CD4-positive, alpha-beta T cell treated with Interleukin-15 for 1 hour (primary cell): ENCODE results near the gene PILRA.
A peak's percentile ranks its signal among the peaks of the same experiment; 100 is the strongest.

Experiments used
- DNase-seq: peaks from one replicate; pipeline ENCODE4 v3.0.0-alpha.2; 2020

PILRA gene

DNA sequence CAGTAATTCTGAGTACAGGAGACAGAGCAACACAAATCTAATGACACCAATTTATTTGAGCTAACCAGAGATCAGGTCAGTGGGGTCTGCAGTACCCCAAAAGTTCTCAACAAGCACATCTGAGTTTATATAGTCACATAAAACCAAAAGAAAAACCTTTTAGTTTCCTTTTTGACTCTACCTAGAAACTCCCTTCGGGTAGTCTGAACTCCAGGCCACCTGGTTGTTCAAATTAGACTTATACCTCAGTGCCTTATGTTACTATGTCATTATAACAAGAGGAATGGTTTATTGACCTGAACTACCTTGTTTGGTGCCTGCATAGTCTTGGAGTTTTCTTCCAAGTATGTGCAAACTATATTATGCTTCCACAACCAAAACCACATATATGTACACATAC, 40.6 kb downstream of the PILRA start:
- DNase-seq: no peak

DNA sequence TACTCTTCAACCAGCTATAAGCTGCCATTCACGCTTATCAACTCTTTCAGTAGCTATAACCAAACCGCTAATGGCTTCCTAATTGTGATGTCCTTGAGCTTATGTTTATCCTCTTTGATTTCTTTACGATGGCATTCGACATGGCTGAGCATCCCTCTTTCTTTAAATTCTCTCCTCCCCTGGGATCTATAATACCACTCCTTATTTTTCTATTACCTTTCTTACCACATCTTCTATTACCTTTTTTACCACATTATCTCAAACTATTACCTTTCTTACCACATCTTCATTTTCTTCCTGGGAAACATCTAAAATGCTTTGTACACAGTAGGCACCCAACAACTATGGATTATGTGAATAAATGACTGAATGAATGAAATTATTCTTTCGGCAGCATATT, 42.2 kb downstream of the PILRA start:
- no peak for DNase-seq

DNA sequence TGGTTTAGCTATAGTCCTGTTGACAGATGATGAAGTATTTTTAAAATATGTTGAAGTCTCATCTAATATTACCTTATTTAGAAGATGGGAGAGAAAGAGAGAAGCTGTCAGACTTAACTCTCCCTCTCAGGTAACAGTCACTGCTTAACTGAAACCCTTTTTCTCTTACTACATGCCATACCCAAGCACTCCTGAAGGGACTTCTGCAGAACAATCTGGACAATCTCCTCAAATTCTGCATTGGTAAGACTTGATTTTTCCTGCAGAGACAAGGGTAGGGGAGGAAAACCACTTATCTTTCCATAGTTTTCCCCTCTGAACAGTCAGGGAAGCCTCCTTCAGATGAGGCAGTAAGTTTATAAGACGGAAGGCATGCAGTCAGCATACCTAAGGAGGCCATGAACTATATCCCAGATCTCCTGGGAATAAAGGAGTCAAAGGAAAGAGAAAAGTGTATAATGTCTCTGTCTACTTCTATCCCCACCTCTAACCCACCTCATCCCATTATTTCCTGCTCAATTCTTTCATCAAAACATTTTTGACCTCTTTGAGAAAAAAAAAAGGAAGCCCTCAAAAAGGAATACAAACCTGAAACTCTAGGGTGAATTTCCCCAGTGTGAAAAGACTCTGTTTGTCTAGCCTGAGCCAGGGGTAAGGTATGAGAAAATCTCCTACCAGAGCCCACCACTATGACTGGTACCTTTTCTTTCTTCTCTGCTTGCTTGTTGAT, 45.8 kb downstream of the PILRA start:
- DNase-seq: no peak

DNA sequence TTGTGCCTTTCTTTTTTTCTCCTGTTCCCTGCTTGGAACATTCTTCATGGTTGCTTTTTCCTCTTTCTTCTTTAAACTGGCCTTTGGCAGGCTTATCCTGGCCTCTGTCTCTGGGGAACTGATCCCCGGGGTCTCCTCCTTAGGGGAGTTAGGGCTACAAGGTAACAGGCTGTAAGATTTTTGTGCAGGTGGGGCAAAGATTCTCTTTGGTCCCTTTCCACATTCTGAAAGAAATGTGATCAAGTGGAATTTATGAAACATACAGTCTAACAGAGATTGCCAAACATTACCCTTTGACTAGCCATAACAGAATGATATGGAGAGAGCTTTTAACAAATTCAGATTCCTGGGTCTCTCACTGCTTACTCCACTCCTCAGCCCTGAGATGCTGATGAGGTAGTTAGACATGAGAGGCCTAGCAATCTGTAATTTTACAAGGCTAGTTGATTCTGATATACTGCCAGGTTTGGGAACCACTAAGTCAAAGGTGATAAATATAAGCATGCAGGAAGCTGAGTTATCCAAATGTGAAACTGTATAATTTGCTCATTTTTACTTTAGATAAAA, 46.5 kb downstream of the PILRA start:
- DNase-seq: no peak

DNA sequence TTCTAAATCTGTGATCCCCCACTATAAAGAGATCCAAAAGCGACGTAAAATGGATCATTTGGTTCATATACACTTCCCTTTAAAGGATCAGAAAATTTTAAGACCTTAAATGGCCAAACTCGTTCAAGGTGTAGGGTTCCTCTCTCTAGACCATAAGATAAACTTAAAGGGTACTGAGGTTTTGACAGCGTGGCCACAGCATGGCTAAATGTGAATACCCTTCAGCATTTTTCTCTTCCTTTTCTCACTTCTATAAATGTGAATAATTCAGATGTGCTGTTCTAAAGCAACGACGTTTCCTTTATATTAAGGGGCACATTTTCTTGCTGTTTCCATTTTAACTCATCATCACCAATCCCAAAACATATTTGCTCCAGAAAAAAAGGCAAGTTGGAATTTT, 50.0 kb downstream of the PILRA start:
- no peak for DNase-seq

DNA sequence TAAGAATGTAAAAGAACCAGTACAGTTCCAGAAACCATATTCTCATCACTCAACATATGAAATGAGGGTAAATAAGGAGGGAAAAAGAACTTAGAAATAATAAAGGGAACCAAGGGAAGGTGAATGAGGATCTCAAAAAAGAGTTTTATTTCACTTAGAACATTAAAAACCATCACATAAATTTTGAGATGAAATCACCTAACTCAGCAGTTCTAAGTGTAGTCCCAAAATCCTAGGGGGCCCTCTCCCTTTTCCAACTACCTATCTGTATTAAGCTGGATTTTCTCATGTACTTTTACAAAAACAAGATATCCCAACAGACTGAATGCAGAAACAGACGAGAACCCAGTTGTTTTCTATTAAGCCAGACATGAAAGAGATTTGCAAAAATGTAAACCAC, 52.1 kb downstream of the PILRA start:
- no peak for DNase-seq

DNA sequence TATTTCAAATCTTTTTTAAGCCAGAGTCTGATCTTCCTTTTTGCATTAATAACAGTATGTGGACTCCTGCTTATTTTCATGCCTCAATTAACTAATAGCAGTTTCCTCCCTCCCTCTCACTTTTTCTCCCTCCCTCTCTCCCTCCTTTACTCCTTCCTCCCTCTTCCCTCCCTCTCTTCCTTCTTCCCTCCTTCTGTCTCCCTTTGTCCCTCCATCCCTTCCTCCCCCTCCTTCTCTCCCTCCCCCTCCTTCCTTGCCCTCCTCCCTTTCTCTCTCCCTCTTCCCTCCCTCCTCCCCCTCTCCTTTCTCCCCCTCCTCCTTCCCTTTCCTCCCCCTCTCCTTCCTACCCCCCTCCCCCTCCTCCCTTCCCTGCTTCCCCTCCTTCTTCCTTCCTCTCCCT, 53.2 kb downstream of the PILRA start:
- no peak for DNase-seq

DNA sequence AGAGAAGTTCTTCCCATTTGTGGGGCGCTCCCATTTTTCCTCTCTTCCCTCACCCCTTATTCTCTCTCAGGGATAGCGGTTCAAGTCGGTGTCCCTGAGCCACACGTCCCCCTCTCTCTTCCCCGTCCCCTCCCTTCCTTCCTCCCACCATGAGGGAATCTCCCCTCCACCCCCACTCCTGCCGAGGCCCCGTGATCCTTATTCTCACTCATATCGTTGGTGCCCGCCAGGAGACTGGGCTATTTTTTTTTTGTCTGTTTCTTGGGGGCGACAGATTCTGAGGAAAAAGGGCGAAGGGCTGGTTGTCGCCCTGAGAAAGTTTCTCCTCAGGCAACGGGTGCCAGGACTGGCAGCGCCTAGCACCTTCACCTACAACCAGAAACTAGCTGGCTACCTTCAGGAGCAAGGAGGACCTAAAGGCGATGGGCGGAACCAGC, 54.5 kb downstream of the PILRA start:
- DNase-seq: no peak

DNA sequence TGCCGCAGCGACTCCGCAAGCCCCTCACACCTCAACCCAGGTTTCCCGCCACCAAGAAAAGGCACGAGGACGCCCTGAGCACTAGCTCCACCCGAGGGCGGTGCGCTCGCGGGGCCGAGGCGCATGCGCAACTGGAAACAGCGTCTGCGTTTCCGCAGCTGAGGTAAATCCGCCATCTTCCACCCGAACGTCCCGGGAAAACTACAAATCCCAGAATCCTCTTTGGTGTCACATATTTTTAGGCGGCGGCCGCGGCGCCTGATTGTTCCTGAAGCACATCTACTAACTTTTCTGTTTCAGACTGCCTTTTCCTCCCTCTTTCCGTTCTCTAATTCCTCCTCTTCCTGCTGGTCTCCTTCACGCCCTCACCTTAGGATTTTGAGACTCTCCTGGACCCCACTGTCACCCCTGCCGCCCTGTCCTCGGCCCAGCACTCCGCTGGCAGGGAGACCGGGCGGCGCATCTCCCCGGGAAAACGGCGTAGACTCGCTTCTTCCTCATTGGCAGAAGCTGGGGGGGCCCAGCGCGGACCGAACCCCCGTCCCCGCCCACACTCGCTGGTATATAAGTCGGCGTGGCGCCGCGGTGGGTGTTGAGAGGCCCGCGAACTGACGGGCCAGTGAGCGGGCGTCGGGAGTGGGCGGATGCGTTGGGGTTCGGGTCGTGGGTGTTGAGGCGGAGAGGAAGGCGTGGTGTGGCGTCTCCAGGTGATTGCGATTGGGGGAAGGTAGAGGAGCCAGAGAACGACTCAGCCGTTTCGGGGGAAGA, 55.1 kb downstream of the PILRA start, which contains the start of gene ZCWPW1:
TSS of gene ZCWPW1 (minus strand) at position 505 of the 768 bp plus-strand sequence. CDS start 8,054 bp downstream, outside the sequence.
- peak; percentile 98 for DNase-seq

DNA sequence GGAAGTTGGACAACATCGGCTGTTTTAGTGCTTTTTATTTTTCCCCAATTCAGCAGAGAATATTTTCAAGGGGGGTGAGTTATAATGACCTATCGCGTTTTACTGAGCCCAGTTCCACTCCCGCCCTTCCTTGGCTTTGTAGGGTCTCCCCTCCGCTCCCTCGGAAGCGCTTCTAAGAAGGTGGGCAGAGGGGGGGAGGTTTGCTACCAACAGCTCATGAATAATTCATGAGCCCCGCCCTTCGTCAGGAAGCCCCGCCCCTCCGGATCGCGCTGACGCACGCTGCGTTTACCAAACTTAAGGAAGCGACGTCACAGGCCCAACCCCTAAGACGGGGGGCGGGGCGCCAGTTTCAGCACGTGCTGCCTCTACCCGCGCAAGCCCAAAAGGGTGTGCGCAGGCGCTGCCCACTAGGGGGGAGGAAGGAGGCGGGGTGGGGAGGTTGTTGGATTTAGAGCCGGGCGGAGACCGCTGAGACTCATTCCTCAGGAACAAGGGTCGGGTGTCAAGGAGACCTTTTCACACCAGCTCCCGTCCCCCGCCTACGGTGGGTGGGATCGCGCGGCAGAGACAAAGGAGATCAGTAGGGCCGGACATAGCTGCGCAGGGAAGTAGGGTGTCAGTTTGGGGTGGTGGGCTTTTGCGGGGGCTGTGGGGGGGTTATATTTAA, 55.8 kb downstream of the PILRA start:
- peak; percentile 100 for DNase-seq

DNA sequence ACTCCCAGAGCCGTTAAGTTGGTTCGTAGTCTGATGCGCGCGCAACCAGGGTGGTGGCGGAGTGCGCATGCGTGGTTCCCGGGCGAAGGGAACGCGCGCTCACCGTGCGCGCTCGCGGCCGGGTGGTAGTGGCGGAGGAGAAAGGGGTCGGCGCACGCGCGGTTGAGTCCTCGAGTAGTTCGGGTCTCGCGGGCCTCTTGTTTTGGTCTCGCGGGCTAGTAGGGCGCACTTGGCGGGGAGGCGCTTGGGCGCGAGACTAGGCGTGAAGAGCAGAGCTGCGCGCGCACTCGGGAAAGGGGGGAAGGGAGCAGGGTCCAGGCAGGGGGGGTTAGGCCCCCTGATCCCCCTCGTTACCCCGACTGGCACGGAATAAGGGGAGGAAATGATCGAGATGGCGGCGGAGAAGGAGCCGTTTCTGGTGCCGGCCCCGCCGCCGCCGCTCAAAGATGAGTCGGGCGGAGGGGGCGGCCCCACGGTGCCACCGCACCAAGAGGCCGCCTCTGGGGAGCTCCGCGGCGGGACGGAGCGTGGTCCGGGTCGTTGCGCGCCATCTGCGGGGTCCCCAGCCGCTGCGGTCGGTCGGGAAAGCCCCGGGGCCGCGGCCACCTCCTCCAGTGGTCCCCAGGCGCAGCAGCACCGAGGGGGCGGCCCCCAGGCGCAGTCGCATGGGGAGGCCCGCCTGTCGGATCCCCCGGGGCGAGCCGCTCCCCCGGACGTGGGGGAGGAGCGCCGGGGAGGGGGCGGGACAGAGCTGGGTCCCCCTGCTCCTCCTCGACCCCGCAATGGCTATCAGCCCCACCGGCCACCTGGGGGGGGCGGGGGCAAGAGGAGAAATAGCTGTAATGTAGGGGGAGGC, 56.6 kb downstream of the PILRA start, which contains the start of gene MEPCE:
TSS of gene MEPCE (plus strand) at position 195 of the 856 bp plus-strand sequence. CDS start at position 383, 188 bp downstream.
- DNase-seq: peak; percentile 95

DNA sequence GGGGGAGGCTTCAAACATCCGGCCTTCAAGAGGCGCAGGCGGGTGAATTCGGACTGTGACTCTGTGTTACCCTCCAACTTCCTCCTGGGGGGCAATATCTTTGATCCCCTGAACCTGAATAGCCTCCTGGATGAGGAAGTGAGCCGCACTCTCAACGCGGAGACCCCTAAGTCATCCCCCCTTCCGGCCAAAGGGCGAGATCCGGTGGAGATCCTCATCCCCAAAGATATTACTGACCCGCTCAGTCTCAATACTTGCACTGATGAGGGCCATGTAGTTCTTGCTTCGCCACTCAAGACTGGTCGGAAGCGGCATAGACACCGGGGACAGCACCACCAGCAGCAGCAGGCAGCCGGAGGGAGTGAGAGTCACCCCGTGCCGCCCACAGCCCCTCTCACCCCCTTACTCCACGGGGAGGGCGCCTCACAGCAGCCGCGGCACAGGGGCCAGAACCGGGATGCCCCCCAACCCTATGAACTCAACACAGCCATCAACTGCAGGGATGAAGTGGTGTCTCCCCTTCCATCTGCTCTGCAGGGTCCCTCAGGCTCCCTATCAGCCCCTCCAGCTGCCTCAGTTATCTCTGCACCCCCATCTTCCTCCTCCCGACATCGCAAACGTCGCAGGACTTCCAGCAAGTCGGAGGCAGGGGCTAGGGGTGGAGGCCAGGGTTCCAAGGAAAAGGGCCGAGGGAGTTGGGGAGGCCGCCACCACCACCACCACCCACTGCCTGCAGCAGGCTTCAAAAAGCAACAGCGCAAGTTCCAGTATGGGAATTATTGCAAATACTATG, 57.4 kb downstream of the PILRA start:
- DNase-seq: peak; percentile 63

DNA sequence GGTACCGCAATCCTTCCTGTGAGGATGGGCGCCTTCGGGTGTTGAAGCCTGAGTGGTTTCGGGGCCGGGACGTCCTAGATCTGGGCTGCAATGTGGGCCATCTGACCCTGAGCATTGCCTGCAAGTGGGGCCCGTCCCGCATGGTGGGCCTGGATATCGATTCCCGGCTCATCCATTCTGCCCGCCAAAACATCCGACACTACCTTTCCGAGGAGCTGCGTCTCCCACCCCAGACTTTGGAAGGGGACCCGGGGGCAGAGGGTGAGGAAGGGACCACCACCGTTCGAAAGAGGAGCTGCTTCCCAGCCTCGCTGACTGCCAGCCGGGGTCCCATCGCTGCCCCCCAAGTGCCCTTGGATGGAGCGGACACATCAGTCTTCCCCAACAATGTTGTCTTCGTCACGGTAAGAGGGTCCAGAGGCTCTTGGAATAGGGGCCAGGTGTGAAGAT, 58.0 kb downstream of the PILRA start:
- no peak for DNase-seq

DNA sequence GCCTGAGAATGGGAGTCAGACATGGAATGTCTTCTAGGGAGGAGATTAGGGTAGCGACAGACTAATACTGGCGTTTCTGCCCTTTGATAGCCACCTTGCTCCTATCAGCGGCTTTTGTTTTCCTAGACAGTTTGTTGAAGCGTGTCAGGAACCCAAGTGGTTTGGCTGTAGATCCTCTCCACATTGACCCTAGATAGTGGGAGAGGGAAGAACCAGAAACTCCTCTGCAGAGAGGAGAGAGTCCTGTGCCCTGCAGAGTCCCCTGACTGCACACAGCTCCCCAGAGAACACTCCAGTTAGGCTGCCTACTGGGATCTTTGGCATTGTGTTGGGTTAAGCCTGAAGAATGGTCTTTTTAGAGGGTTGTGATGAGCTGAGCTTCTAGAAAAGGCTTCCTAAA, 58.8 kb downstream of the PILRA start:
- no peak for DNase-seq

DNA sequence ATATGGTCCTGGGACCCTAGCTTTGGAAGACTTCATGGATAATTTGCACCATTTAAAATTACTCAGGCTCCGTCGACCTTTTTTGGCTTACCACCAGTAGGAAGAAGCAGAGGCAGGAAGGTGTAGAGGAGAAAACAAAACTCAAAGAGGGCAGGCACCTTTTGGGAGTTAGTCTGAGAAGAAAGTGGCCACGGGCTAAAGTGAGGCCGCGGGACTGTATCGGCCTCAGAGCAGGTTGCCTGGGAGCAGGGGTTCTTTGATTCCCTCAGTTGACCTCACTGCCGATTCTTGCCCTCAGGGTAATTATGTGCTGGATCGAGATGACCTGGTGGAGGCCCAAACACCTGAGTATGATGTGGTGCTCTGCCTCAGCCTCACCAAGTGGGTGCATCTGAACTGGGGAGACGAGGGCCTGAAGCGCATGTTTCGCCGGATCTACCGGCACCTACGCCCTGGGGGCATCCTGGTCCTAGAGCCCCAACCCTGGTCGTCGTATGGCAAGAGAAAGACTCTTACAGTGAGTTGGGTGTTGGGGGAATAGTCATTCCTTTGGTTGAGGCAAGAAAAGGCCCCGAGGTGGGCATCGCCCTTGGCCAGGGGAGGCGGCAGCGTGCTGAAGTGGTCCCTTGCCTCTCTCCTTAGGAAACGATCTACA, 59.5 kb downstream of the PILRA start:
- no peak for DNase-seq

DNA sequence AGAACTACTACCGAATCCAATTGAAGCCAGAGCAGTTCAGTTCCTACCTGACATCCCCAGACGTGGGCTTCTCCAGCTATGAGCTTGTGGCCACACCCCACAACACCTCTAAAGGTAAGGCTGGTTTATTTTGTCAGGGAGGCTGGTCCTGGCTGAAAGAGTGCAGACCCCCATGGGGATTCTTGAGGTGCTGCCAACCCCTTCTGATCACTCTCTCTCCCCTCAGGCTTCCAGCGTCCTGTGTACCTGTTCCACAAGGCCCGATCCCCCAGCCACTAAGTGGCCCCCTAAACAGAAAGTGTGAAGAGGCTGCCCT, 59.9 kb downstream of the PILRA start:
- DNase-seq: no peak

DNA sequence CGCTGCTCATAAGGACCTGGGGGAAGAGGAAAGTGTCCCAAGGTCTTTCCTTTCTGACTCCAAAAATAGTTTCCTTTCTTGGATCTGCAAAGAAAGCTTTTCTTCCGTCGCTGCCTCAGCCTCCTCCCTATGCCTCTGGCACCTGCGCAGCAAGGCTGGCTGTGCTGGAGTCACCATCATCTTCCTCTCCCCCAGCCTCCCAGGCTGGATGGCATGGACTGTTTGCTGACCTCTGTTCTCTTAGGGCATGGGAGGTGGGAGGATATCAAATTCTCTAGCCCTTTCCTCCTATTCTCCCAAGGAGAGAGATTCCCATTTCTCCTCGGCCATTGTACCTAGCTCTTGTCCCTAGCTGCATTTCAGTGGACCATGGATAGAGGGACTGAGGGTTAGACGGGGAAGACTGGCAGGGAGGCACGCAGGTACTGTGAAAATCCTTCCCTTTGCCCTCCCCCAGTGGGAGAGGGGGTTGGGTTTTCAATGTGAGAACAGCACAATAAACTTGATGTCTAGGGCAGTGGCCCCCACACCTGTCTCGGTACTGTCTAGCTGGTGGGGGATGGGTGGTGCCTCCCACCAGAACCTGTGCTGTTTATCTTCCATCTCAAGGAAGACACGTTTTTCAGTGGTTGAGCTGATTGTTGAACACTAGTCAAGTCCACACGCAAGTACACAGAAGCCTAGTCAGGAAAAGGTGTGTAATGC, 60.5 kb downstream of the PILRA start:
- no peak for DNase-seq

DNA sequence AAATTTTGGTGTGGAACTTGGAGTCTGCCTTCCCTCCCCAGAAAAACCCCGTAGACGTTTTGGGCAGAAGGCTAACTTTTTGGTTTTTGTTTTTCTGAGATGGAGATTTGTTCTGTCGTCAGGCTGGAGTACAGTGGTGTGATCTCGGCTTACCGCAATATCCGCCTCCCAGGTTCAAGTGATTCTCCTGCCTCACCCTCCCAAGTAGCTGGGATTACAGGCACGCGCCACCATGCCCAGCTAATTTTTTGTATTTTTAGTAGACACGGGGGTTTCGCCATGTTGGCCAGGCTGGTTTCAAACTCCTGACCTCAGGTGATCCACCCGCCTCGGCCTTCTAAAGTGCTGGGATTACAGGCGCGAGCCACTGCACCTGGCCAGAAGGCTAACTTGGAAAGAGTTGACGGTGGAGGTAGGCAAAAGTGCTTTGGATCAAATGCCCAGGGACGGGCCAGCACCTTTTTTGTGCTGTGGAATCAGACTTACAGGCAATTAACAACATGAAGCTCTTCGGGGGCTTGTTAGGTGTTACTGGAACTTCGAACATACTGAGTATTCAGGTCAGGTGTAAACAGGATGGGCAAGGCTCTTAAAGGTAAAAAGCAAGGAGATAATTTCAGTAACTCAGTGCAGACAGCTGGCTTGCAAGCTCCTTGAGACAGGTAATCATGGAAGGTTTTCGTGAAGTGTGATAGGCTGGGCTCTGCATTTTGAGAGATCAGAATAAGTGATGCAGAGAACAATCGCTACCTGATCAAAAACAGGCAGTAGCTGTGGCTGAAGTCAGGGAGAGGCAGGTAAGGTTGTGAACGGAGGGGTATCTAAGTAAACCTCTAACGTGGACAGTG, 61.2 kb downstream of the PILRA start:
- DNase-seq: no peak
